ENCODE results near the gene AMY1C. TPM values are rescaled to one million over a fixed set of nuclear protein-coding genes. Genes with fewer than 3 reads are reported as not detected.
"Not testable (repeated sequence)": the region's sequence is repeated elsewhere in the genome, so short reads cannot be mapped to it uniquely, and the experiment has no call there.

AMY1C gene
- total RNA-seq, 1 experiment from 2014 or later, result not detected

DNA sequence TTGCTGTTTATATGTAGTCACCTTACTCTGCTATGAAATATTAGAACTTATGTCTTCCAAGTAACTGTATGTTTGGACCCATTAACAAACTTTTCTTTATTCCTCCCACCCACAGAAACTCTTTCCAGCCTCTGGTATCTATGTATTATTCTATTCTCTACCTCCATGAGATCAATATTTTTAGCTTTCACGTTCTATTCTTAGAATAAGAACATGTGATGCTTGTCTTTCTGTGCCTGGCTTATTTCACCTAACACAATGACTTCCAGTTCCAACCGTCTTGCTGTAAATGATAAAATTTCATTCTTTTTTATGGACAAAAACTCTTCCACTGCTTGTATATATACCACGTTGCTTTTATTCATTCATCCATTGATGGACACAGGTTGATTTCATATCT is 14.4 kb upstream of the AMY1C start:
- CTCF ChIA-PET; intact Hi-C loops (cut with micrococcal nuclease); H3F3A ChIP-seq (ENCODE audit: low read length, unreplicated experiment); H3K27me3 ChIP-seq (ENCODE audit: low read length); ATAC-seq; H3K4me3 ChIP-seq (ENCODE audit: low read length); H3K9ac ChIP-seq (ENCODE audit: low read length); H3K79me2 ChIP-seq (ENCODE audit: low read length); H3K36me3 ChIP-seq (ENCODE audit: low read depth, low read length); BruUV-seq (replicated peaks); H2AFZ ChIP-seq (ENCODE audit: low read length); POLR2A ChIA-PET (ENCODE audit: unreplicated experiment); H4K20me1 ChIP-seq (ENCODE audit: low read length); H3K9me3 ChIP-seq (ENCODE audit: low read length); H3K27ac ChIP-seq (ENCODE audit: low read length); H3K9me2 ChIP-seq (replicated peaks; ENCODE audit: low read length); DNase-seq; H3K4me1 ChIP-seq (ENCODE audit: insufficient read depth, low read length); H3K4me2 ChIP-seq (ENCODE audit: low read length): not testable (repeated sequence)

DNA sequence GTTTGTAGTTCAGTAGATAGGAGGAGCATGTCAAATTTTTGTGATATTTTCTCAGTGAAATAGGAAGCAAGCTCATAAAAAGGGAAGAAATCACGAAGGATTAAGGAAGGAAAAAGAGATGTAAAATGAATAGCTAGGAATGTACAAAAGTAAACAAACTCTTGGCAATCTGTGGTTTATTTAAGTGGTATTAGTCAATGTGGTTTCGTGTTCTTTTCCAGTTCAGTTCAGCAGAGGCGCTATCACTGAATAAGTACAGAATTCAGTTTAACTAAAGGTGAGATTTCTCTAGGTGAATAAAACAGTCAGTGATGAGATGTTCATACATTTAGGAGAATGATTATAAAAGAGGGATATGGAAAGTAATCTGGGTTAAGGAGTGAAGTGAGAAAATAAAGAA is 11.7 kb upstream of the AMY1C start:
- H4K20me1 ChIP-seq (ENCODE audit: low read length); H3K4me2 ChIP-seq (ENCODE audit: low read length); H3K27ac ChIP-seq (ENCODE audit: low read length); H3K4me1 ChIP-seq (ENCODE audit: insufficient read depth, low read length); H3K4me3 ChIP-seq (ENCODE audit: low read length); BruUV-seq (replicated peaks); POLR2A ChIA-PET (ENCODE audit: unreplicated experiment); intact Hi-C loops (cut with micrococcal nuclease); H3K36me3 ChIP-seq (ENCODE audit: low read depth, low read length); H3K9ac ChIP-seq (ENCODE audit: low read length); DNase-seq; H3K9me3 ChIP-seq (ENCODE audit: low read length); H2AFZ ChIP-seq (ENCODE audit: low read length); H3K9me2 ChIP-seq (replicated peaks; ENCODE audit: low read length); H3K79me2 ChIP-seq (ENCODE audit: low read length); H3K27me3 ChIP-seq (ENCODE audit: low read length); CTCF ChIA-PET; H3F3A ChIP-seq (ENCODE audit: low read length, unreplicated experiment): not testable (repeated sequence)
- ATAC-seq, result peak; percentile 71

DNA sequence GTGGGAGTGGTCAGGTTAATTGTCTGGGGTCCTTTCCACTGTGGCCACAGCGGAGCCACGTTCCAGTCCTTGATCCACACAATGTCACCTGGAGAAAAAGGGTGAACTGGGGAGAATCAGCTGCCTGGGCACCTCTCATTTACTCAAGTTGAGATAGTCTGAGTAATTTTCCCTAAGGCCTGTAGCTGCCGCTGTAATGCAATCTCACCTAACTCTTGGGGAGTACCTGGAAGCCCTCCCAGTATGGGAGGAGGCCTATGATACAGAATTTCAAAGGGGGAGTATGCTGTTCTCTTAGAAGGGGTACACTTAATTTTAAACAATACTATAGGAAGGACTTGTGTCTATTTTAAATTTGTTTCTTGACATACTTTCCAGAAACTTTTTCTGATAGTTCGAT is 5.2 kb upstream of the AMY1C start:
- not testable (repeated sequence) for BruUV-seq (replicated peaks)

DNA sequence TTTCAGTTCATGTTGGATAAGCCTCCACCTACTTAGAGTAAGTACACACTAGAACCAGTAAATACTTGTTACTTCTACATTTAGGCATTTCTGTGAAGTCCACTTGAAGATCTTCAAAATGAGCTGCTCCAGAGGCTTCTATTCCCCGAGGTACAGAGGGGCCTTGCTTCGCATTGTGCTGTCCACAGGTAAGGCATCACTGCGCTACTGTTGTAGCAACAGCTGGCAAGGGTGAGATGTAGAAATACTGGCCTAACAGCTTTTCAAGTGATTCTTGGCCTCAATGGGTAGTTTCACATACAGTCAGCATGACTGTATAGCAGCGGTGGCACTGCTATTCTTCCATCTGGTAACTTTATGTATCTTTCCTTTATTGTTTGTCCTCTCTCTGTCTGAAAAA is 4.7 kb upstream of the AMY1C start:
- H3K4me2 ChIP-seq (ENCODE audit: low read length); CTCF ChIA-PET; H3K4me3 ChIP-seq (ENCODE audit: low read length); POLR2A ChIA-PET (ENCODE audit: unreplicated experiment); H3K9me3 ChIP-seq (ENCODE audit: low read length); H3K79me2 ChIP-seq (ENCODE audit: low read length); H3K27ac ChIP-seq (ENCODE audit: low read length); H3K27me3 ChIP-seq (ENCODE audit: low read length); H3K4me1 ChIP-seq (ENCODE audit: insufficient read depth, low read length); H3K9ac ChIP-seq (ENCODE audit: low read length); H3K9me2 ChIP-seq (replicated peaks; ENCODE audit: low read length); DNase-seq; H2AFZ ChIP-seq (ENCODE audit: low read length); H3K36me3 ChIP-seq (ENCODE audit: low read depth, low read length); H4K20me1 ChIP-seq (ENCODE audit: low read length); intact Hi-C loops (cut with micrococcal nuclease); BruUV-seq (replicated peaks); H3F3A ChIP-seq (ENCODE audit: low read length, unreplicated experiment): not testable (repeated sequence)
- ATAC-seq, result peak; percentile 48; the same call in 1 of the 2 replicates

More for the DNA sequence above, 5.2 kb upstream of the AMY1C start:
- H3K9ac ChIP-seq (ENCODE audit: low read length); H3K9me2 ChIP-seq (replicated peaks; ENCODE audit: low read length); H3K36me3 ChIP-seq (ENCODE audit: low read depth, low read length); H3K4me2 ChIP-seq (ENCODE audit: low read length); H2AFZ ChIP-seq (ENCODE audit: low read length); H4K20me1 ChIP-seq (ENCODE audit: low read length); H3K27me3 ChIP-seq (ENCODE audit: low read length); DNase-seq; H3K4me1 ChIP-seq (ENCODE audit: insufficient read depth, low read length); H3K27ac ChIP-seq (ENCODE audit: low read length); intact Hi-C loops (cut with micrococcal nuclease); ATAC-seq; H3K4me3 ChIP-seq (ENCODE audit: low read length); POLR2A ChIA-PET (ENCODE audit: unreplicated experiment); H3K79me2 ChIP-seq (ENCODE audit: low read length); CTCF ChIA-PET; H3K9me3 ChIP-seq (ENCODE audit: low read length); H3F3A ChIP-seq (ENCODE audit: low read length, unreplicated experiment): not testable (repeated sequence)

DNA sequence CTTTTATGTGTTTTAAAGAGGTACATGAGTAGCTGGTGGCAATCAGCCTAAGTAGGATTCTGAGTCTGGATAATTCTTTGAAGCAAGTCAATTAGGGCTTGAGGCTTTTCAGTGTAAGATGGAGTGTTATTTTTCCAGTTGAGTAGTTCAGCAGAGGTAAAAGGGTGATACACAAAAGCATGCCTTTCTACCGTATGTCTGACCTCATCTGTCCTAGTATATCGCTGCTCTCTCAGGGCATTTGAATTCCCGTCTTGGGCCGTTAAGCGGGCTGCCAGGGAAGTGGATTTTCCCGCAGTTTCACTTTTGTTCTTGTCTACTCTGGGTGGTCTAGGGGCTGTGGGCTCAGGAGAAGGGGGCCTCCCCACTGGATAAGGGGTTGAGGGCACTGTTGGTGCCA is 1.4 kb upstream of the AMY1C start:
- BruUV-seq (replicated peaks); H3K9me2 ChIP-seq (replicated peaks; ENCODE audit: low read length); H3K36me3 ChIP-seq (ENCODE audit: low read depth, low read length); H3K9ac ChIP-seq (ENCODE audit: low read length); H4K20me1 ChIP-seq (ENCODE audit: low read length); H3K4me2 ChIP-seq (ENCODE audit: low read length); H3K4me1 ChIP-seq (ENCODE audit: insufficient read depth, low read length); H3K79me2 ChIP-seq (ENCODE audit: low read length); DNase-seq; H2AFZ ChIP-seq (ENCODE audit: low read length); H3K27ac ChIP-seq (ENCODE audit: low read length); H3K27me3 ChIP-seq (ENCODE audit: low read length); H3K9me3 ChIP-seq (ENCODE audit: low read length); CTCF ChIA-PET; H3K4me3 ChIP-seq (ENCODE audit: low read length); ATAC-seq; intact Hi-C loops (cut with micrococcal nuclease); H3F3A ChIP-seq (ENCODE audit: low read length, unreplicated experiment); POLR2A ChIA-PET (ENCODE audit: unreplicated experiment): not testable (repeated sequence)

Measured in PC-3 (cell line).